ENCODE data around the gene NELFE. TPM values are rescaled to one million over a fixed set of nuclear protein-coding genes. Genes with fewer than 3 reads are reported as not detected.

Gene NELFE
- total and polyA plus RNA-seq, 9 donors: 54.8 to 84.5 (median 65.8) TPM

DNA sequence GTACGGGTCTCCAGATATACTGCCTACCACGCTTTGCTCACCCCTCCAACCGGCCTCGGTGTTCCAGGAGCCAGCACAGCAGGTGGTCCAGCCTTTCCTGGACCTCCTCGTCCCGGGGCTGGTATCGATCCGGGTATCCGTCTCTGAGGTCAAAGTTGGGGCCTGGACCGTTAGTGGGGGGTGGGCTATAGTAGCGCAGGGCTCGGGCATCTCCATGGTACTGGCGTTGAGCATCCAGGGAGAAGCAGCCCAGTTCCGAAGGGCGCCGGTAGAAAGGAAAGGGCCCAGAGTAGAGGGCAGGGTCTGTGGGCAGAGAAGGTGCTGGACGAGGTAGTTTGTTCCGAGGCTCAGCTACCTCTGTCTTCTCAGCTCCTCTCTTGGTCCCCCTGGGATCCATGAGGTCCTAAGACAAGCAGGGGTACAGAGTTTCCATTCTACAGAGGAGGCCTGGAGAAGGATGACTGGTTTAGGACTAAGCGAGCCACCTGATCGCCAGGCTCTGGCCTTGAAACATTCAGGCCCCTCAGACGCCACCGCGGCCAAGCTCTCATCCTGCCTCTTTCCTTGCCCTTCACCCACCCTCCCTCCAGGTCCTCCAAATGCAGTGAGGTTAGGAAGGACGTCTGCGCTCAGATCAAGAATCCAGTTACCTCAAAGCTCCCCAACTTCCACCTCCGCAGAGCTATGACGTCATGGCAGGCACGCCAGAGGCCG, 12.7 kb upstream of the NELFE start:
- no peaks in the 10 kb centered on the region for H3K27me3 ChIP-seq
- H3K4me1 ChIP-seq (ENCODE audit: insufficient read depth): peaks cover 4% of the 10 kb centered on the region
- TF ChIP-seq, protein P1, sequence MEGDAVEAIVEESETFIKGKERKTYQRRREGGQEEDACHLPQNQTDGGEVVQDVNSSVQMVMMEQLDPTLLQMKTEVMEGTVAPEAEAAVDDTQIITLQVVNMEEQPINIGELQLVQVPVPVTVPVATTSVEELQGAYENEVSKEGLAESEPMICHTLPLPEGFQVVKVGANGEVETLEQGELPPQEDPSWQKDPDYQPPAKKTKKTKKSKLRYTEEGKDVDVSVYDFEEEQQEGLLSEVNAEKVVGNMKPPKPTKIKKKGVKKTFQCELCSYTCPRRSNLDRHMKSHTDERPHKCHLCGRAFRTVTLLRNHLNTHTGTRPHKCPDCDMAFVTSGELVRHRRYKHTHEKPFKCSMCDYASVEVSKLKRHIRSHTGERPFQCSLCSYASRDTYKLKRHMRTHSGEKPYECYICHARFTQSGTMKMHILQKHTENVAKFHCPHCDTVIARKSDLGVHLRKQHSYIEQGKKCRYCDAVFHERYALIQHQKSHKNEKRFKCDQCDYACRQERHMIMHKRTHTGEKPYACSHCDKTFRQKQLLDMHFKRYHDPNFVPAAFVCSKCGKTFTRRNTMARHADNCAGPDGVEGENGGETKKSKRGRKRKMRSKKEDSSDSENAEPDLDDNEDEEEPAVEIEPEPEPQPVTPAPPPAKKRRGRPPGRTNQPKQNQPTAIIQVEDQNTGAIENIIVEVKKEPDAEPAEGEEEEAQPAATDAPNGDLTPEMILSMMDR (IDR thresholded peaks at IDR 0.05): no peak
- TF ChIP-seq POLR2A (IDR thresholded peaks at IDR 0.05): no peak
- TF ChIP-seq EP300 (IDR thresholded peaks at IDR 0.05): no peak
- H3K4me3 ChIP-seq: peak overlapping the region; percentile 79
- no peaks in the 10 kb centered on the region for H3K36me3 ChIP-seq
- intact Hi-C loops (cut with DNase I): no loop called here
- H3K27ac ChIP-seq: peak overlapping the region; percentile 96 to 97
- 6 to 20% (median 13%) methylated on average over 29 of the region's 29 CpGs for WGBS, 3 donors
- H3K9me3 ChIP-seq: no peaks in the 10 kb centered on the region
- peak in 1 of 5 donors; percentile 54 for DNase-seq

DNA sequence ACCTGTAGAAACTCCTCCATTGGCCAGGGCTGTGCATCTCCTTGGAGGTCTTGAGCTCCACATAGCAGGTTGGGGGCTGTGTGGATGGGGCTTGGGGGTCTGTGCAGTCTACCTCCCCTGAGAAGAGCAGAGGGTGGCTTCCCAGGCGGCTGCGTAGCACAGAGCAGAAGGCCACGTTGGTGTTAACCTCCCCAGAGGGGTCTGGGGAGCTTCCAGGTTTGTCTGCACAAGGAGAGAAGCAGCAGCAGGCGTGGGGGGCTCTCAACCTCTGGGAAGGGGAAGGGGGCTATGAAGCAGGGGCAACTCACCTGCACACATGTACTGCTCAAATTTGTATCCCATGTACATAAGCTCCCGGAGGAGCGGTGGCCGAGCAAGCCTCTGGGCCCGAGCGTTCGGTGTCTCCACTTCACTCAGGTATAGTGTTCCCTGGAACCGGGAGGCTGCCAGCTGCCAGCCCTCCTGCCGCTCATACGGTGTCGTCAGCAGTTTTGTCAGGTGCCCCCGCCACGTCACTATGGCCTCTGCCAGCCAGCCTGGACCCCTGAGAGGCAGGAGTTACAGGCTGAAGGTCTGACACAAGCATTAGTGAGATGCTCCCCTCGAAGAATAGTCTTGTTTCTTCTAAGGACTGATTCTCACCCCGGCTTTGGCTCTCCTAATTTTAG, 12.0 kb upstream of the NELFE start:
- TF ChIP-seq, protein P1 (IDR thresholded peaks at IDR 0.05): no peak
- no peak for TF ChIP-seq EP300 (IDR thresholded peaks at IDR 0.05)
- TF ChIP-seq POLR2A (IDR thresholded peaks at IDR 0.05): no peak
- no peaks in the 10 kb centered on the region for H3K36me3 ChIP-seq
- intact Hi-C loops (cut with DNase I): no loop called here
- H3K9me3 ChIP-seq: no peaks in the 10 kb centered on the region
- H3K4me1 ChIP-seq (ENCODE audit: insufficient read depth): peaks cover 4% of the 10 kb centered on the region
- H3K27ac ChIP-seq: peak overlapping the region; percentile 96 to 97
- peak overlapping the region; percentile 79 for H3K4me3 ChIP-seq
- WGBS, 3 donors: 47 to 69% (median 56%) methylated on average over 15 to 18 of the region's 18 CpGs
- peak in 1 of 5 donors; percentile 53 for DNase-seq
- no peaks in the 10 kb centered on the region for H3K27me3 ChIP-seq

DNA sequence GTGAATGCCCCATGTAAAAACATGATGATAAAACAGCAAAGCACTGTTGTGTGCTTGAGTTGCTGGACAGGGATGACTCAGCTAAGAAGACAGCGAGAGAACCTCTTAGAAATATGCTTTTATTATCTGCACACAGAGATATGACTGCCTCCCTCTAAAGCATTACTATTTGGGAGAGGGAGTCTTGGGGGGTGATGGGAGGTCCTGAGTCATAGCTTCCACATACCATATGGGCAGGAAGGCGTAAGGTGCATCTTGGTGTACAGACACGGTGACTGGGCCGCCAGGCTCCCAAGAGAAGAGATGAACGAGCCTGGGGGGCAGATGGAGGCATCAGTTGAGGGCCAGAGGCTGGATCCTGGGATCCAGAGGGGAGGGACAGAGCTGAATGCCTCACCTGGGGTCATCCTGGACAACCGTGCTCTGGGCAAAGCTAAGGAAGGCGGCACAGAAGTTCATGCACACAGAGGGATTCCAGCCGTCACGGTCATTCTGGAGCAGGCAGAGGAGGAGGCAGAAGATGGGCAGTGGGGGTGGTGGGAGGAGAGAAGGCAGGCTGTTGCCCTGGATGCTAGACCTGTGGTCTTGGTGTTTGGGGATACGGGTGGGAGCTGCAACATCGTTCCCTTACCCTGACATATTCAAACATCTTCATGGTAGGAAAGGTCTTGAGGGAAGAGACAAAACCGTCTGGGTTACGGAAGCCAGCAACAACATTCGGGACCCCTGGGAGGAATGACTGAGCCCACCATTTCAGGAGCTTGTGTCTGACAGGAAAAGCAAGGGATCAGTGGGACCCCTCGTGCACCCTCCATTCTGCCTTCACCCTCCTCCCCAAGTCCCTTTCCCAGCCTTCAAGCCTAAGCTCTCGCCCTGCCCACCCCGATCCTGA, 11.2 kb upstream of the NELFE start:
- DNase-seq: no peak
- intact Hi-C loops (cut with DNase I): loop anchor here in 1 of 4 donors (10.0 kb wide), 1 partner anchor 295 kb away; no protein-coding TSS in a partner anchor
- peak overlapping the region in 1 of 2 donors; percentile 97 for H3K27ac ChIP-seq
- H3K9me3 ChIP-seq: no peaks in the 10 kb centered on the region
- H3K4me1 ChIP-seq (ENCODE audit: insufficient read depth): peaks cover 4% of the 10 kb centered on the region
- no peak overlapping the region for H3K4me3 ChIP-seq
- H3K36me3 ChIP-seq: no peaks in the 10 kb centered on the region
- 49 to 60% (median 52%) methylated on average over 17 of the region's 17 CpGs for WGBS, 3 donors
- no peaks in the 10 kb centered on the region for H3K27me3 ChIP-seq
- TF ChIP-seq POLR2A (IDR thresholded peaks at IDR 0.05): no peak
- no peak for TF ChIP-seq EP300 (IDR thresholded peaks at IDR 0.05)
- TF ChIP-seq, protein P1 (IDR thresholded peaks at IDR 0.05): no peak
